Panc1 (cell line): ENCODE measurements around the gene ST8SIA5. TPM values are rescaled to one million over a fixed set of nuclear protein-coding genes. Genes with fewer than 3 reads are reported as not detected.

Experiments used
- ATAC-seq: fragments of 200-7000 bp; cut with Tn5 transposase; 2 replicates; pipeline ENCODE4 v1.9.1; 2020; ENCODE audit warnings: mild to moderate bottlenecking, moderate library complexity
- BruUV-seq: library from RNA; stranded (reverse); fragments of 400-500 nt; replicated peaks from 2 replicates; lab custom pipeline; 2021; lab: Mats Ljungman, UMichigan
- CTCF ChIA-PET: fragments of 300-600 bp; sonication (Branson Sonifier 250); formaldehyde crosslinking; loops from one replicate; lab custom pipeline; 2022; ENCODE audit warnings: antibody characterized with exemption; lab: Charles Lee
- POLR2A ChIA-PET: fragments of 300-600 bp; sonication (Branson Sonifier 250); formaldehyde crosslinking; loops from one replicate; lab custom pipeline; 2022; ENCODE audit warnings: antibody characterized with exemption; lab: Charles Lee
- DNase-seq: peaks from one replicate; pipeline ENCODE4 v3.0.0-alpha.2; 2010; ENCODE audit warnings: low read depth, low spot score
- H3K27ac ChIP-seq: 2 replicates; pipeline ENCODE4 v1.5.1; 2011; ENCODE audit warnings: mild to moderate bottlenecking, low read length, inconsistent platforms
- H3K27me3 ChIP-seq: fragments of 200-500 bp; sonication (Bioruptor generic); 2 replicates; pipeline ENCODE4 v1.6.0; 2014; ENCODE audit warnings: low read length, inconsistent platforms; ENCODE audit not compliant: control insufficient read depth, insufficient read depth
- H3K36me3 ChIP-seq: fragments of 200-500 bp; sonication (Bioruptor generic); 2 replicates; pipeline ENCODE4 v1.5.1; 2014; ENCODE audit warnings: inconsistent platforms, mild to moderate bottlenecking, low read length, moderate library complexity; ENCODE audit not compliant: control insufficient read depth, insufficient read depth
- H3K4me1 ChIP-seq: 2 replicates; pipeline ENCODE4 v1.5.1; 2011; ENCODE audit warnings: inconsistent platforms, mild to moderate bottlenecking, low read length, moderate library complexity; ENCODE audit not compliant: control insufficient read depth, insufficient read depth
- H3K4me3 ChIP-seq, 2 experiments: 2 replicates each; pipeline ENCODE4 v1.5.1; 2011 to 2012; ENCODE audit warnings: low read depth in 2 of 2, low read length in 2 of 2, mild to moderate bottlenecking in 2 of 2, inconsistent platforms in 1 of 2, moderate library complexity in 1 of 2
- H3K9me3 ChIP-seq: fragments of 200-500 bp; sonication (Bioruptor generic); 2 replicates; pipeline ENCODE4 v1.5.1; 2014; ENCODE audit warnings: low read depth, mild to moderate bottlenecking, inconsistent platforms, low read length, moderate library complexity; ENCODE audit not compliant: control insufficient read depth, insufficient read depth
- POLR2AphosphoS5 ChIP-seq: IDR thresholded peaks from 2 replicates; pipeline ENCODE4 v1.6.1; 2012; ENCODE audit warnings: mild to moderate bottlenecking, low read depth, low read length, moderate library complexity
- SIN3A ChIP-seq: IDR thresholded peaks from 2 replicates; pipeline ENCODE4 v1.6.1; 2012; ENCODE audit warnings: low read depth, mild to moderate bottlenecking, low read length, moderate library complexity, borderline replicate concordance; ENCODE audit not compliant: insufficient read depth
- TCF7L2 ChIP-seq: IDR thresholded peaks from 2 replicates; pipeline ENCODE4 v1.6.1; 2011; ENCODE audit warnings: mild to moderate bottlenecking, low read depth, low read length, inconsistent platforms
- in situ Hi-C: cut with HindIII; loops from 2 replicates; pipeline ENCODE4 v1.10.0; 2016; ENCODE audit warnings: low sequenced_read_pairs, low pct_unique_long_range_greater_than_20kb
- intact Hi-C: fragments of 100-400 bp; cut with micrococcal nuclease; formaldehyde crosslinking; loops from one replicate; pipeline ENCODE4 v1.10.0; 2022; ENCODE audit not compliant: unreplicated experiment
- total RNA-seq: library from RNA; stranded (reverse); gene quantifications from one replicate; pipeline ENCODE4 v1.2.1, GENCODE V29; 2021; ENCODE audit not compliant: unreplicated experiment
- TF ChIP-seq, protein P1 (sequence below), 2 experiments: IDR thresholded peaks; 2 replicates each; pipeline ENCODE4 v1.6.1; 2011 to 2012; ENCODE audit warnings: low read depth in 2 of 2, control low read depth in 1 of 2, low read length in 1 of 2, mild to moderate bottlenecking in 1 of 2, moderate library complexity in 1 of 2; ENCODE audit not compliant: insufficient read depth in 1 of 2
- TF ChIP-seq, protein P2 (sequence below): fragments of 450-650 bp; IDR thresholded peaks from 2 replicates; pipeline ENCODE4 v1.5.1; 2017; ENCODE audit warnings: mild to moderate bottlenecking

The ST8SIA5 gene
- total RNA-seq, 1 experiment from 2014 or later: 0.15 TPM

DNA sequence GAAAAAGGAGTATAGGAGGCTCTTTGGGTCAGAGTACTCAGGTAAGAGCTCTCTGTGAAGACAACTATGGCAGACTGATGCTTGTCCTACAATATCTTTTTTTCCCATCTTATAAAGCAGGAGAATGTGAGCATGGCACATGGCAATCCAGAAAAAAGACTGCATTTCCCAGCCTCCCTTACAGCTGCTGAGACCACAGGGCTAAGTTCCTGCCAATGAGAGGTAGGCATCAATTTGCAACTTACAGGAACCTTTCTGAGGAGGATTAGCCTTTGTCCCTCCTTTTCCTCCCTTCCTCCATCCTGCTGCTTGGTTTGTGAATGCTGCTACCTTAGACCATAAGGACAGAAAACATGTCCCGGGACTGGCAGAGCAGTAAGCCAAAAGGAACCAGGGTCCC, 37.8 kb upstream of the ST8SIA5 start:
- no peaks in the 10 kb centered on the region for H3K4me1 ChIP-seq
- BruUV-seq: no TSS peak
- H3K36me3 ChIP-seq: no peaks in the 10 kb centered on the region
- intact Hi-C loops (no loop called here), in situ Hi-C loops (no loop called here)
- TF ChIP-seq, protein P1, sequence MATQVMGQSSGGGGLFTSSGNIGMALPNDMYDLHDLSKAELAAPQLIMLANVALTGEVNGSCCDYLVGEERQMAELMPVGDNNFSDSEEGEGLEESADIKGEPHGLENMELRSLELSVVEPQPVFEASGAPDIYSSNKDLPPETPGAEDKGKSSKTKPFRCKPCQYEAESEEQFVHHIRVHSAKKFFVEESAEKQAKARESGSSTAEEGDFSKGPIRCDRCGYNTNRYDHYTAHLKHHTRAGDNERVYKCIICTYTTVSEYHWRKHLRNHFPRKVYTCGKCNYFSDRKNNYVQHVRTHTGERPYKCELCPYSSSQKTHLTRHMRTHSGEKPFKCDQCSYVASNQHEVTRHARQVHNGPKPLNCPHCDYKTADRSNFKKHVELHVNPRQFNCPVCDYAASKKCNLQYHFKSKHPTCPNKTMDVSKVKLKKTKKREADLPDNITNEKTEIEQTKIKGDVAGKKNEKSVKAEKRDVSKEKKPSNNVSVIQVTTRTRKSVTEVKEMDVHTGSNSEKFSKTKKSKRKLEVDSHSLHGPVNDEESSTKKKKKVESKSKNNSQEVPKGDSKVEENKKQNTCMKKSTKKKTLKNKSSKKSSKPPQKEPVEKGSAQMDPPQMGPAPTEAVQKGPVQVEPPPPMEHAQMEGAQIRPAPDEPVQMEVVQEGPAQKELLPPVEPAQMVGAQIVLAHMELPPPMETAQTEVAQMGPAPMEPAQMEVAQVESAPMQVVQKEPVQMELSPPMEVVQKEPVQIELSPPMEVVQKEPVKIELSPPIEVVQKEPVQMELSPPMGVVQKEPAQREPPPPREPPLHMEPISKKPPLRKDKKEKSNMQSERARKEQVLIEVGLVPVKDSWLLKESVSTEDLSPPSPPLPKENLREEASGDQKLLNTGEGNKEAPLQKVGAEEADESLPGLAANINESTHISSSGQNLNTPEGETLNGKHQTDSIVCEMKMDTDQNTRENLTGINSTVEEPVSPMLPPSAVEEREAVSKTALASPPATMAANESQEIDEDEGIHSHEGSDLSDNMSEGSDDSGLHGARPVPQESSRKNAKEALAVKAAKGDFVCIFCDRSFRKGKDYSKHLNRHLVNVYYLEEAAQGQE (IDR thresholded peaks at IDR 0.05; ENCODE audit: insufficient read depth in 1 of 2, low read depth in 2 of 2, low read length in 1 of 2): no peak
- TF ChIP-seq TCF7L2 (no peak), SIN3A (no peak), POLR2AphosphoS5 (no peak)
- TF ChIP-seq, protein P2, sequence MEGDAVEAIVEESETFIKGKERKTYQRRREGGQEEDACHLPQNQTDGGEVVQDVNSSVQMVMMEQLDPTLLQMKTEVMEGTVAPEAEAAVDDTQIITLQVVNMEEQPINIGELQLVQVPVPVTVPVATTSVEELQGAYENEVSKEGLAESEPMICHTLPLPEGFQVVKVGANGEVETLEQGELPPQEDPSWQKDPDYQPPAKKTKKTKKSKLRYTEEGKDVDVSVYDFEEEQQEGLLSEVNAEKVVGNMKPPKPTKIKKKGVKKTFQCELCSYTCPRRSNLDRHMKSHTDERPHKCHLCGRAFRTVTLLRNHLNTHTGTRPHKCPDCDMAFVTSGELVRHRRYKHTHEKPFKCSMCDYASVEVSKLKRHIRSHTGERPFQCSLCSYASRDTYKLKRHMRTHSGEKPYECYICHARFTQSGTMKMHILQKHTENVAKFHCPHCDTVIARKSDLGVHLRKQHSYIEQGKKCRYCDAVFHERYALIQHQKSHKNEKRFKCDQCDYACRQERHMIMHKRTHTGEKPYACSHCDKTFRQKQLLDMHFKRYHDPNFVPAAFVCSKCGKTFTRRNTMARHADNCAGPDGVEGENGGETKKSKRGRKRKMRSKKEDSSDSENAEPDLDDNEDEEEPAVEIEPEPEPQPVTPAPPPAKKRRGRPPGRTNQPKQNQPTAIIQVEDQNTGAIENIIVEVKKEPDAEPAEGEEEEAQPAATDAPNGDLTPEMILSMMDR: no peak
- no peak overlapping the region for H3K4me3 ChIP-seq
- H3K9me3 ChIP-seq: no peaks in the 10 kb centered on the region
- CTCF ChIA-PET: interaction anchor here (0.6 kb wide), 1 partner anchor 49 kb away, joined by 3 read pairs; no protein-coding TSS in a partner anchor
- ATAC-seq: no peak
- DNase-seq: no peak
- no peaks in the 10 kb centered on the region for H3K27me3 ChIP-seq
- H3K27ac ChIP-seq: no peak overlapping the region
- POLR2A ChIA-PET: no interaction called here

GRCh38 chr18:46793565-46793964, 36.7 kb upstream of the ST8SIA5 start:
- POLR2A ChIA-PET: no interaction called here
- DNase-seq (no peak), ATAC-seq (no peak)
- CTCF ChIA-PET: no interaction called here
- in situ Hi-C loops (no loop called here), intact Hi-C loops (no loop called here)
- H3K4me1 ChIP-seq: no peaks in the 10 kb centered on the region
- BruUV-seq: no TSS peak
- no peaks in the 10 kb centered on the region for H3K27me3 ChIP-seq
- no peaks in the 10 kb centered on the region for H3K9me3 ChIP-seq
- H3K4me3 ChIP-seq: no peak overlapping the region
- H3K27ac ChIP-seq: no peak overlapping the region
- no peaks in the 10 kb centered on the region for H3K36me3 ChIP-seq
- TF ChIP-seq POLR2AphosphoS5: no peak

GRCh38 chr18:46789088-46789487, 32.2 kb upstream of the ST8SIA5 start:
- intact Hi-C loops: no loop called here
- ATAC-seq: no peak
- no TSS peak for BruUV-seq
- CTCF ChIA-PET: no interaction called here
- no peak for DNase-seq
- Histone ChIP-seq H3K9me3 (no peaks in the 10 kb centered on the region), H3K4me1 (no peaks in the 10 kb centered on the region), H3K27me3 (no peaks in the 10 kb centered on the region), H3K27ac (no peak overlapping the region), H3K4me3 (no peak overlapping the region), H3K36me3 (no peaks in the 10 kb centered on the region)
- in situ Hi-C loops: no loop called here
- no peak for TF ChIP-seq POLR2AphosphoS5
- no peak for TF ChIP-seq TCF7L2
- TF ChIP-seq, protein P2: no peak
- TF ChIP-seq, protein P1 (IDR thresholded peaks at IDR 0.05; ENCODE audit: insufficient read depth in 1 of 2, low read depth in 2 of 2, low read length in 1 of 2): no peak
- TF ChIP-seq SIN3A: no peak
- POLR2A ChIA-PET: no interaction called here
